ENCODE data around the gene SHISA6.

- TF ChIP-seq EZH2 (IDR thresholded peaks at IDR 0.05; ENCODE audit: borderline replicate concordance, low read length): no peak
- no peak for TF ChIP-seq CTCF (conservative IDR thresholded peaks at IDR 0.05 in 1 of 2, IDR thresholded peaks at IDR 0.05 in 1 of 2; ENCODE audit: extremely low read depth in 1 of 2, insufficient read depth in 1 of 2, low read depth in 1 of 2, low read length in 2 of 2)
These were observed 67.5 kb downstream of the SHISA6 start for GRCh38 chr17:11308531-11308930.

Data from mammary epithelial cell (primary cell).